B cell (primary cell): Measurements from ENCODE around the gene ALOXE3. TPM values are rescaled to one million over a fixed set of nuclear protein-coding genes. Genes with fewer than 3 reads are reported as not detected.
A peak's percentile ranks its signal among the peaks of the same experiment; 100 is the strongest.

Experiments used
- ATAC-seq: fragments of 200-7000 bp; cut with Tn5 transposase; one replicate; pipeline ENCODE4 v1.10.0; 2021; ENCODE audit warnings: low read depth, mild to moderate bottlenecking, moderate number of reproducible peaks, moderate library complexity
- CTCF ChIA-PET: fragments of 350-600 bp; sonication (Branson Sonifier 250); formaldehyde crosslinking; loops from one replicate; lab custom pipeline; 2021; ENCODE audit warnings: antibody characterized with exemption, inconsistent platforms; lab: Charles Lee
- POLR2A ChIA-PET: fragments of 350-600 bp; sonication (Branson Sonifier 250); formaldehyde crosslinking; loops from one replicate; lab custom pipeline; 2021; ENCODE audit warnings: antibody characterized with exemption; lab: Charles Lee
- DNase-seq: peaks from one replicate; pipeline ENCODE4 v3.0.0; 2013
- H2AFZ ChIP-seq: 2 replicates; pipeline ENCODE4 v1.6.1; 2012; ENCODE audit warnings: mild to moderate bottlenecking, low read depth, low read length; ENCODE audit not compliant: insufficient read depth, poor library complexity, severe bottlenecking
- H3K27ac ChIP-seq, 2 donors: 1 replicate in 1 of 2; 2 replicates in 1 of 2; pipeline ENCODE4 v1.5.1; 2012 to 2013; ENCODE audit warnings: low read length in 2 of 2, mild to moderate bottlenecking in 2 of 2, moderate library complexity in 1 of 2
- H3K27me3 ChIP-seq, 4 experiments: fragments of 200-600 bp in 1 of 4; sonication (generic) in 1 of 4; replicated peaks in 1 of 4; 1 replicate in 2 of 4; 2 replicates in 2 of 4; pipeline versions ENCODE4 v1.6.1 to v1.7.0; 2013 to 2016; ENCODE audit warnings: low read length in 3 of 4, mild to moderate bottlenecking in 2 of 4, mixed read lengths in 1 of 4, moderate library complexity in 1 of 4; ENCODE audit not compliant: insufficient read depth in 4 of 4, control insufficient read depth in 3 of 4; ENCODE audit errors: control extremely low read depth in 1 of 4
- H3K36me3 ChIP-seq, 2 experiments: replicated peaks in 1 of 2; 1 replicate in 1 of 2; 2 replicates in 1 of 2; pipeline versions ENCODE4 v1.6.1 to v1.7.1; 2013; ENCODE audit warnings: low read length in 1 of 2; ENCODE audit not compliant: insufficient read depth in 2 of 2, control insufficient read depth in 1 of 2; ENCODE audit errors: control extremely low read depth in 1 of 2, extremely low read depth in 1 of 2
- H3K4me1 ChIP-seq, 2 donors: fragments of 200-600 bp in 1 of 2; sonication (generic) in 1 of 2; 1 replicate in 1 of 2; 2 replicates in 1 of 2; pipeline versions ENCODE4 v1.5.1 to v1.6.1; 2013 to 2017; ENCODE audit warnings: low read length in 2 of 2; ENCODE audit not compliant: control insufficient read depth in 2 of 2, insufficient read depth in 2 of 2
- H3K4me2 ChIP-seq: replicated peaks from 2 replicates; pipeline ENCODE3; 2012; ENCODE audit warnings: mild to moderate bottlenecking, low read depth, low read length; ENCODE audit not compliant: poor library complexity, severe bottlenecking
- H3K4me3 ChIP-seq, 5 experiments: fragments of 200-600 bp in 1 of 5; sonication (generic) in 1 of 5; 1 replicate in 3 of 5; 2 replicates in 2 of 5; pipeline versions ENCODE4 v1.5.1 to v1.7.0; 2011 to 2016; ENCODE audit warnings: low read length in 4 of 5, mild to moderate bottlenecking in 4 of 5, low read depth in 2 of 5, control low read depth in 1 of 5, moderate library complexity in 1 of 5; ENCODE audit not compliant: insufficient read depth in 1 of 5; ENCODE audit errors: control extremely low read depth in 1 of 5, extremely low read depth in 1 of 5
- H3K79me2 ChIP-seq: fragments of 200-600 bp; sonication (generic); one replicate; pipeline ENCODE4 v1.6.0; 2016; ENCODE audit warnings: low read length; ENCODE audit not compliant: control insufficient read depth, insufficient read depth
- H3K9ac ChIP-seq: fragments of 200-600 bp; sonication (generic); 2 replicates; pipeline ENCODE4 v1.6.1; 2017; ENCODE audit warnings: mild to moderate bottlenecking, low read length, moderate library complexity
- H3K9me3 ChIP-seq, 3 donors: one replicate each; pipeline versions ENCODE4 v1.6.1 to v1.7.1; 2013; ENCODE audit warnings: low read length in 2 of 3; ENCODE audit not compliant: control insufficient read depth in 2 of 3, insufficient read depth in 1 of 3; ENCODE audit errors: control extremely low read depth in 1 of 3
- H4K20me1 ChIP-seq: 2 replicates; pipeline ENCODE4 v1.6.0; 2012; ENCODE audit warnings: mild to moderate bottlenecking, low read length; ENCODE audit not compliant: insufficient read depth, control insufficient read depth, poor library complexity, severe bottlenecking
- H3K27ac Mint-ChIP-seq: one replicate; pipeline ENCODE4 v1.8.0; 2021; ENCODE audit warnings: mixed read lengths
- H3K27me3 Mint-ChIP-seq: one replicate; pipeline ENCODE4 v1.8.0; 2021; ENCODE audit warnings: mixed read lengths
- H3K4me1 Mint-ChIP-seq: one replicate; pipeline ENCODE4 v1.8.0; 2021; ENCODE audit warnings: mixed read lengths
- H3K4me3 Mint-ChIP-seq: one replicate; pipeline ENCODE4 v1.8.0; 2021; ENCODE audit warnings: mixed read lengths
- H3K9me3 Mint-ChIP-seq: one replicate; pipeline ENCODE4 v1.8.0; 2022; ENCODE audit warnings: mixed read lengths; ENCODE audit not compliant: insufficient read depth
- CTCF ChIP-seq: fragments of 200-600 bp; IDR thresholded peaks from one replicate; pipeline ENCODE4 v1.8.0; 2022; ENCODE audit warnings: antibody characterized with exemption, mild to moderate bottlenecking
- EZH2 ChIP-seq: IDR thresholded peaks from 2 replicates; pipeline ENCODE4 v1.6.1; 2012; ENCODE audit warnings: borderline replicate concordance, low read depth, mild to moderate bottlenecking, moderate library complexity, low read length; ENCODE audit not compliant: insufficient read depth, poor library complexity, severe bottlenecking
- WGBS: methylation state at CpG from one replicate; pipeline ENCODE4 v1.1.5; 2013; ENCODE audit warnings: missing lambda C conversion rate; ENCODE audit not compliant: insufficient coverage; 5-methylcytosine and 5-hydroxymethylcytosine counted together
- intact Hi-C: fragments of 100-400 bp; cut with micrococcal nuclease; formaldehyde crosslinking; loops from one replicate; pipeline ENCODE4 v1.10.0; 2022
- polyA plus RNA-seq: library from polyadenylated mRNA; depleted of rRNA; stranded (reverse); fragments of >200 nt; gene quantifications from 2 replicates; pipeline ENCODE4 v1.2.3, GENCODE V29; 2012
- total RNA-seq, 2 donors: library from RNA; stranded (reverse); fragments of 120-200 nt in 1 of 2; gene quantifications; 1 replicate in 1 of 2; 2 replicates in 1 of 2; pipeline versions ENCODE4 v1.2.3 to v1.2.4, GENCODE V29; 2013 to 2022

Gene ALOXE3
- total and polyA plus RNA-seq, 2 donors (not counting 1 experiment from before 2014, with no cell fraction given), result 0.04 TPM; not detected in 1

- CTCF ChIA-PET, result interaction anchor here (0.5 to 11.5 kb wide), 40 partner anchors 8 to 1030 kb away, joined by 3 to 360 read pairs (median 4); partner anchors contain the start of genes ALOX12B, ALOXE3, CNTROB and CTC1
Observed at GRCh38 chr17:8073627-8074484, 44.5 kb downstream of the ALOXE3 start.

More at GRCh38 chr17:8073627-8074484, 44.5 kb downstream of the ALOXE3 start:
- DNase-seq (peak; percentile 95), ATAC-seq (peak; percentile 95)
- H3K79me2 ChIP-seq, result no peaks in the 10 kb centered on the region
- intact Hi-C loops, result loop anchor here (1.0 to 2.0 kb wide), 2 partner anchors 14 to 45 kb away; partner anchors contain the start of gene ALOXE3
- peak overlapping the region; percentile 81 for H3K4me3 Mint-ChIP-seq
- POLR2A ChIA-PET, result interaction anchor here (0.6 to 1.2 kb wide), 3 partner anchors 17 to 221 kb away, joined by 3 to 4 read pairs (median 4); partner anchors contain the start of gene SLC25A35
- peak overlapping the region; percentile 57 for H3K27ac Mint-ChIP-seq
- peak overlapping the region; percentile 74 for H3K4me2 ChIP-seq
- peaks cover 27% of the 10 kb centered on the region for H3K4me1 Mint-ChIP-seq
- H4K20me1 ChIP-seq, result no peaks in the 10 kb centered on the region
- H3K4me3 ChIP-seq, result peak overlapping the region in 1 of 5 experiments; percentile 34
- TF ChIP-seq EZH2 (no peak), CTCF (peak; percentile 95)
- H3K27me3 ChIP-seq, result peaks cover 0 to 57% (median 39%) of the 10 kb centered on the region in 4 experiments
- H2AFZ ChIP-seq, result peak overlapping the region; percentile 55
- peak overlapping the region; percentile 47 for H3K9ac ChIP-seq
- H3K36me3 ChIP-seq, result no peaks in the 10 kb centered on the region
- peaks cover 28 to 29% of the 10 kb centered on the region in 2 donors for H3K4me1 ChIP-seq
- peaks cover 46% of the 10 kb centered on the region for H3K27me3 Mint-ChIP-seq
- H3K9me3 ChIP-seq, result peaks cover 0 to 19% (median 0%) of the 10 kb centered on the region in 3 donors
- H3K9me3 Mint-ChIP-seq, result no peaks in the 10 kb centered on the region
- 7% methylated on average over 24 of the region's 28 CpGs for WGBS
- no peak overlapping the region for H3K27ac ChIP-seq
